GM15510 (cell line): ENCODE results near the gene SESN1.

ENCODE experiments used
- POLR2A ChIP-seq: IDR thresholded peaks from 3 replicates; pipeline ENCODE4 v1.6.1; 2011; ENCODE audit warnings: borderline replicate concordance; ENCODE audit not compliant: insufficient read length; ENCODE audit errors: extremely low read depth

Gene SESN1

GRCh38 chr6:109062767-109063352 is 31.8 kb downstream of the SESN1 start:
- no peak for TF ChIP-seq POLR2A

GRCh38 chr6:109062216-109062615 is 32.4 kb downstream of the SESN1 start:
- TF ChIP-seq POLR2A: no peak

DNA sequence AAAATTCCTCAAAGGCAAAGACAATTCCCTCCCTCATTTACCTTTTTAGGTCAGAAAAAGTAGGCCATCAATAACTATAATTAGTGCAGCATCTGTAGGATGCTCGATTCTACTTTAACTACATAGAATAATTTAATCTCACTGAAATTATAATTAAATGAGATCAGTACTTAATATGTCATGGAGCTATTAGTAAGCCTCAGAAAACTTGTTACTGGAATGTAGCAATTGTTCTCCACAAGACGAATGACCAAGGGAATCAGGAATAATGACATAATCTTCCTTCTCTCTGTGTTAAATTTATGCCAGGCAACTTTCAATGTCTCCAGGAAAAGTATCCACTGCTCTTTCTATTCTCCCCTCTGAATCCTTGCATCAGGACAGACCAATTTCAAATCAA is 34.1 kb downstream of the SESN1 start:
- TF ChIP-seq POLR2A: no peak

DNA sequence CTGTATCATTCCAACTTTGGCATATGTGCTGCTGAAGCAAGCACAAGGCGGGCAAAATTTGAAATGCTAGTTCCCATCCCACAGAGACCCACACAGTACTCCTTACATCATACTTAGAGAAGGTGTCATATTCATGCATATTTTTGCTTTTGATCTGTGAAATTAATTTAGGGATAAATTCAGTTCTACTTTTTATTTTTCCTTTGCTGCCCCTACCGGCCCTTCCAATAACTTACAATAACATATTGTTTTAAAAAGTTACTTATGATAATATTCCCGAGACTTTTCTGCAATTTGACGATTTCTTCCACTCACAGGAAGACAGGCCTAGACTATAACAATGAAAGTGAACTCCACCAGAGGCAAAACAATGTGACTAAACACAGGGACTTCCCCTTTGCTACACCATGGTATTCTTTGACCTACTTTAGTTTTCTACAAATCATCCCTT is 35.0 kb downstream of the SESN1 start:
- no peak for TF ChIP-seq POLR2A

DNA sequence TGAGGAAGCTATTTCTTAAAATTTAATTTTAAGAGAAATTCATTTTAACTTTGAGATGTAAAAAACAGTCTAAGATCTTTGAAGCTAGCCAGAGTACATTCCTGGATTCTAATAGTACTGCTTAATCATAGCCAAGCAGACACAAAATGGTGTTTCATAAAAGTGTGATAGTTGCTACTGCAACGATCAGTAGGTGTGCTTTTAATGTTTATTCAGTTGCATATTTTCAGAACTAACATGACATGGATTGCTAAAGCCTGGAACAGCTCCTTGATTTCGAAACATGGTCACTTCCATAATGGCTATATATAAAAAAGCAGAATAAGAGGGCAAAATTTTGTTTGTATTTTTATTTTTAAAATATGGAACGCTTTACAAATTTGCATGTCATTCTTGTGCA is 35.5 kb downstream of the SESN1 start:
- no peak for TF ChIP-seq POLR2A

GRCh38 chr6:109058620-109059019 is 36.0 kb downstream of the SESN1 start:
- no peak for TF ChIP-seq POLR2A

- no peak for TF ChIP-seq POLR2A
These were observed 38.0 kb downstream of the SESN1 start for GRCh38 chr6:109056661-109057060.

GRCh38 chr6:109055771-109056235 is 38.8 kb downstream of the SESN1 start:
- TF ChIP-seq POLR2A: no peak

DNA sequence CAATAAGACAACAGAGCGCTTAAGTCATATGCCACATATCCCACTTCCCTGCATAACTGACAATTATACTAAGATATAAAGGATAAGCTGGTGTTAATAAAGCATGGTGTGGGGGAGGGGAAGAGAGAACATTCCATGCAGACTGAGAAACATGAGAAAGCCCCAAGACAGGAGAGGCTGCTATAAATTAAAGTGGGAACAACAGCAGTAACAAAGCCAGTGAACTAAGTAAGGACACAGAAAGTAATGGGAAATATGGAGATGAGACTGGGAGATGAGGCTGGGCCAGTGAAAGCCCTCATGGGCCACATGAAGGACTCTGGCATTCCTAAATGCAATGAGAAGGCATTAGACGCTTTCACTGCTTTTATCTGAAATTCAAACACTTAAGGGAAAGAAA is 41.3 kb downstream of the SESN1 start:
- no peak for TF ChIP-seq POLR2A

- no peak for TF ChIP-seq POLR2A
These were observed 41.8 kb downstream of the SESN1 start for GRCh38 chr6:109052852-109053251.

DNA sequence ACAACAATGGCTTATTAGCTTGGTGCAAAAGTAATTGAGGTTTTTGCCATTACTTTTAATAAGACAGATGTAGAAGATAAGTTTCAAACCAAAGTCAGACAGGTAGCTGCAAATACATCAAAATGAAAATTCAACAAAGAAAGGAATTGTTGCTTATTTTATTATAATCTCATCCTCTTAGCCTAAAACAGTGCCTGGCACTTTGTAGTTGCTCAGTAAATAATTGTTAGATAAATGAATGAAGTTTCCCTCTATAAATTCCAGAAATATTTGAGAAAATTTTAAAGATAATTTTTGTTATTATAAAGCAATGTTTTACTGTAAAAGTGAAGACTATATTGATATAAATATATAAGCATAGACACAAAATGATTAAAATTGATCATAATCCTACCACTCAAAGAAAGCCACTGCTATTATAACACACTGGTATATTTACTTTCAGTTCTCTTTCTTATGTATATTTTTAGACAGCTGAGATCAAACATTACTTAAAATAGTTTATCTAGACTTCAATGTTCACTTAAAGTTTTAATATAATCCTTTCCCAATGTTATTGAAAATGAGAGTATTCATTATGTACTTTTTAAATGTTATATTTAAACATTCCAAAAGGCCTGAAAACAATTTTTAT is 42.5 kb downstream of the SESN1 start:
- TF ChIP-seq POLR2A: no peak

DNA sequence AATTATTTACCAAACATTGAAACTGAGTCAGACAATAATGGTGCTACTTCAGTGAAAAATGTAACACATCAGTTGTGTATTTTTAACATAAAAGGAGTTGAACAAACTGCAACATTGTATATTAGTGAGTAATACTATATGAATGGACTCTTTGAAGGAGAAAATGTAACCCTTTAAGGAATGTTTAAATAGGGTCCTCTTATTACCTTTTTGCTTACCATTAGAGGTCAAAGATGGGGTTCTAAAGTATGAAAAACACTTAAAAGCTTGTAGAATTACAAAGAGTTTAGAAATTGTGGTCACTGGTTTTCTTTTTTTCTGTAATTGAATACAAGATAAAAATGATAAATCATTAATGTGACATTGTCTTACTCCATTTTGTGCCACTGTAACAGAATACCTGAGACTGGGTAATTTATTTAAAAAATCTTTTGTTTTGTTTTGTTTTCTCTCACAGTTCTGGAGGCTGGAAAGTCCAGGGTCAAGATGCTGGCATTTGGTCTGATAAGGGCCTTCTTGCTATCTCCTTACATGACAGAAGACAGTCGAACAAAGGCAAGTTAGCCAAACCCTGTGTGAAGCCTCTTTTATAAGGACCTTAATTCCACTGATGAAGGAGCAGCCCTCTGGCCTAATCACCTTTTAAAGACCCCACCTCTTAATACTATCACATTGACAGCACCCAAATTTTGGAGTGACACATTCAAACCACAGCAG is 43.2 kb downstream of the SESN1 start:
- no peak for TF ChIP-seq POLR2A

DNA sequence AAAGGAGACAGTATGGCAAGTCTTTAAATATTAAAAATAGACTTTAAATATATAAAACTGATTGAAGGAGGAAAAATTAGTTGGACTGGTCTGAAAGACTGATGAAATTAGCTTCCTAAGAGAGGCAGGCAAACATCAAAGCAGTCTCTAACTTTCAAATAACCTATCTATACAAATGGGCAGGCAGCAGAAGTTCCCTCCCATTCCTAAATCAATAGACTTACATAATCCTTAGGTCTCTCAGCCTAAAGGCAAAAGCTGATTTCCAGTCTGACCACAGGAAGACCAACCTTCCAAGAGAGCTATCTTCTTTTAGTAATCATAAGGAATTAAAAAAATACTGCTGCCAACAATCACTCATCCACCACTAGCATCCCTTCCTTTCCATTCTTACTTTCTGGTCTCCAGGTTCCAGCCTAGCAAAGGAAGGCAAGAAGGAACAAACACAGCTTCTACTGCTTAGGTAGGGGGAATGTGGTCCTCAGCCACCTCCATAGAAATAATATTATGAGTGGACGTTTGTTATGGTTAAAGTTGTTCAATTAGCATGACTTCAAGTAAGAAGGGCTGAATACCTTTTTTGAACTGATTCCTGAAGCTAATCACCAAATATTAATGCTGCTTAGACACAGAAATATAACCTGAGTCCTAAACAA is 44.1 kb downstream of the SESN1 start:
- no peak for TF ChIP-seq POLR2A

- TF ChIP-seq POLR2A: no peak
These were observed 44.6 kb downstream of the SESN1 start for GRCh38 chr6:109050012-109050411.
